Muscle of back (tissue), 13 donors: ENCODE measurements around the gene TMEM219. TPM values are rescaled to one million over a fixed set of nuclear protein-coding genes. Genes with fewer than 3 reads are reported as not detected.
A peak's percentile ranks its signal among the peaks of the same experiment; 100 is the strongest.
"Not testable (repeated sequence)": the region's sequence is repeated elsewhere in the genome, so short reads cannot be mapped to it uniquely, and the experiment has no call there.

ENCODE experiments used
- DNase-seq, 3 donors: peaks; one replicate each; pipeline versions ENCODE4 v3.0.0 to v3.0.0-alpha.2; 2013
- long read RNA-seq, 9 donors: transcript quantifications; one replicate each; lab custom pipeline, GENCODE V29; 2026
- polyA plus RNA-seq, 10 donors: library from polyadenylated mRNA; unstranded; fragments of 120-200 nt; gene quantifications; one replicate each; pipeline ENCODE4 v1.2.1, GENCODE V29; 2013; ENCODE audit not compliant: insufficient read length in 10 of 10

TMEM219 gene
- 10 to 100 TPM; 54.7 to 68.3 (median 61.6) TPM for polyA plus RNA-seq
- long read RNA-seq, donor 1, transcript TMEM219-204 (5 exons, 1,292 nt): minor isoform, 6 of 33 reads
- long read RNA-seq, donor 1, transcript TMEM219-201 (6 exons, 999 nt): major isoform, 14 of 33 reads
- long read RNA-seq, donor 1, partial matches to known transcripts: 0 of 33 reads
- long read RNA-seq, donor 1, other reads (novel, unspliced or antisense): 13 of 33 reads
- long read RNA-seq, donor 2, transcript TMEM219-204 (5 exons, 1,292 nt): major isoform, 5 of 21 reads
- long read RNA-seq, donor 2, partial matches to known transcripts: 0 of 21 reads
- long read RNA-seq, donor 2, other reads (novel, unspliced or antisense): 11 of 21 reads
- long read RNA-seq, donor 3: 0 reads
- long read RNA-seq, donor 4, transcript TMEM219-201 (6 exons, 999 nt): major isoform, 10 of 33 reads
- long read RNA-seq, donor 4, transcript TMEM219-204 (5 exons, 1,292 nt): minor isoform, 7 of 33 reads
- long read RNA-seq, donor 4, partial matches to known transcripts: 0 of 33 reads
- long read RNA-seq, donor 4, other reads (novel, unspliced or antisense): 16 of 33 reads
- long read RNA-seq, donor 5, transcript TMEM219-204 (5 exons, 1,292 nt): minor isoform, 12 of 53 reads
- long read RNA-seq, donor 5, transcript TMEM219-201 (6 exons, 999 nt): major isoform, 15 of 53 reads
- long read RNA-seq, donor 5, partial matches to known transcripts: 13 of 53 reads
- long read RNA-seq, donor 5, other reads (novel, unspliced or antisense): 11 of 53 reads
- long read RNA-seq, donor 6, transcript TMEM219-201 (6 exons, 999 nt): minor isoform, 9 of 43 reads
- long read RNA-seq, donor 6, transcript TMEM219-204 (5 exons, 1,292 nt): major isoform, 14 of 43 reads
- long read RNA-seq, donor 6, partial matches to known transcripts: 0 of 43 reads
- long read RNA-seq, donor 6, other reads (novel, unspliced or antisense): 20 of 43 reads
- long read RNA-seq, donor 7, transcript TMEM219-201 (6 exons, 999 nt): major isoform, 8 of 25 reads
- long read RNA-seq, donor 7, transcript TMEM219-204 (5 exons, 1,292 nt): minor isoform, 5 of 25 reads
- long read RNA-seq, donor 7, partial matches to known transcripts: 0 of 25 reads
- long read RNA-seq, donor 7, other reads (novel, unspliced or antisense): 11 of 25 reads
- long read RNA-seq, donor 8, transcript TMEM219-201 (6 exons, 999 nt): major isoform, 6 of 19 reads
- long read RNA-seq, donor 8, partial matches to known transcripts: 0 of 19 reads
- long read RNA-seq, donor 8, other reads (novel, unspliced or antisense): 7 of 19 reads
- long read RNA-seq, donor 9, partial matches to known transcripts: 0 of 2 reads
- long read RNA-seq, donor 9, other reads (novel, unspliced or antisense): 0 of 2 reads

- peak; percentile 93 to 97 (median 96) for DNase-seq
Measured at GRCh38 chr16:29961479-29962343, at the start of gene TMEM219. Gene TMEM219, plus strand, starts transcription at chr16:29962079. Its CDS starts 1,065 bp downstream, at chr16:29963144.

GRCh38 chr16:29912087-29912486, 49.8 kb upstream of the TMEM219 start:
- DNase-seq: no peak

- DNase-seq: no peak
Measured at GRCh38 chr16:29913514-29913913, 48.4 kb upstream of the TMEM219 start.

GRCh38 chr16:29915590-29916247, 46.2 kb upstream of the TMEM219 start:
- DNase-seq: no peak

- no peak for DNase-seq
Measured at GRCh38 chr16:29916979-29917378, 44.9 kb upstream of the TMEM219 start.

- no peak for DNase-seq
Measured at GRCh38 chr16:29920288-29921033, 41.4 kb upstream of the TMEM219 start.

- DNase-seq: no peak
Measured at GRCh38 chr16:29921034-29921385, 40.9 kb upstream of the TMEM219 start.

- DNase-seq: no peak
Measured at GRCh38 chr16:29922326-29922725, 39.6 kb upstream of the TMEM219 start.

- no peak for DNase-seq
Measured at GRCh38 chr16:29922986-29923501, 38.8 kb upstream of the TMEM219 start.

- DNase-seq: peak in 2 of 3 donors; percentile 6 to 35
Measured at GRCh38 chr16:29925105-29925756, 36.6 kb upstream of the TMEM219 start.

GRCh38 chr16:29925781-29926710, 35.8 kb upstream of the TMEM219 start, which contains the start of gene KCTD13:
Gene KCTD13, minus strand, starts transcription at chr16:29926226. Its CDS starts 193 bp downstream, at chr16:29926033.
- DNase-seq: peak; percentile 87 to 96 (median 93)

- peak in 2 of 3 donors; percentile 21 to 47 for DNase-seq
Measured at GRCh38 chr16:29926711-29927052, 35.2 kb upstream of the TMEM219 start.

- no peak for DNase-seq
Measured at GRCh38 chr16:29927070-29927905, 34.6 kb upstream of the TMEM219 start.

- DNase-seq: not testable (repeated sequence)
Measured at GRCh38 chr16:29931750-29932149, 30.1 kb upstream of the TMEM219 start.

GRCh38 chr16:29940656-29941055, 21.2 kb upstream of the TMEM219 start:
- DNase-seq: no peak
